K562 (cell line): ENCODE measurements around the gene PIEZO2. TPM values are rescaled to one million over a fixed set of nuclear protein-coding genes. Genes with fewer than 3 reads are reported as not detected.

Source experiments
- ATAC-seq: fragments of 200-7000 bp; cut with Tn5 transposase; 3 replicates; pipeline ENCODE4 v1.9.1; 2020; ENCODE audit warnings: moderate library complexity
- BruUV-seq: library from RNA; stranded (reverse); fragments of 400-500 nt; replicated peaks from 2 replicates; lab custom pipeline; 2021; lab: Mats Ljungman, UMichigan
- CTCF ChIA-PET: fragments of 300-600 bp; formaldehyde crosslinking; extraction: SDS; loops from one replicate; lab custom pipeline; 2021; ENCODE audit warnings: low intra/inter-chr PET ratio; lab: Yijun Ruan, JAX
- POLR2A ChIA-PET: fragments of 300-600, 350-650 bp; sonication (Branson Sonifier 250); formaldehyde crosslinking; extraction: SDS; loops from one replicate; lab custom pipeline; 2021; ENCODE audit warnings: antibody characterized with exemption, inconsistent platforms; lab: Yijun Ruan, JAX
- DNase-seq, 4 experiments: peaks; one replicate each; pipeline versions ENCODE4 v3.0.0 to v3.0.0-alpha.2; 2011 to 2018; ENCODE audit warnings: low spot score in 3 of 4, mixed read lengths in 3 of 4; ENCODE audit errors: extremely low read depth in 1 of 4
- FAIRE-seq: peaks from 2 replicates; lab custom pipeline; 2011; peaks lifted over from hg19 to GRCh38; lab: Jason Lieb, UNC
- H2AFZ ChIP-seq: 2 replicates; pipeline ENCODE4 v1.6.0; 2011; ENCODE audit warnings: low read depth, low read length, control low read depth, inconsistent platforms
- H3K27ac ChIP-seq: fragments of 200-600 bp; 3 replicates; pipeline ENCODE4 v1.8.0; 2011; ENCODE audit warnings: low read depth, mild to moderate bottlenecking, control low read depth, inconsistent platforms, low read length, moderate library complexity, mixed read lengths; ENCODE audit errors: extremely low read depth
- H3K27me3 ChIP-seq, 2 experiments: fragments of 300-600 bp in 1 of 2; 2 replicates in 1 of 2; 3 replicates in 1 of 2; pipeline versions ENCODE4 v1.6.0 to v1.8.0; 2011; ENCODE audit warnings: inconsistent platforms in 2 of 2, low read length in 2 of 2, mild to moderate bottlenecking in 1 of 2, mixed read lengths in 1 of 2, moderate library complexity in 1 of 2; ENCODE audit not compliant: control insufficient read depth in 2 of 2, insufficient read depth in 2 of 2
- H3K36me3 ChIP-seq: fragments of 300-600 bp; 3 replicates; pipeline ENCODE4 v1.8.0; 2011; ENCODE audit warnings: mild to moderate bottlenecking, low read length, inconsistent platforms; ENCODE audit not compliant: control insufficient read depth, insufficient read depth
- H3K4me1 ChIP-seq, 2 experiments: fragments of 200-600 bp in 1 of 2; replicated peaks in 1 of 2; 2 replicates in 1 of 2; 3 replicates in 1 of 2; pipeline versions ENCODE4 v1.5.1 to v1.8.0; 2011; ENCODE audit warnings: inconsistent platforms in 2 of 2, low read length in 2 of 2, mild to moderate bottlenecking in 1 of 2, mixed read lengths in 1 of 2, moderate library complexity in 1 of 2; ENCODE audit not compliant: control insufficient read depth in 2 of 2, insufficient read depth in 2 of 2
- H3K4me2 ChIP-seq: 2 replicates; pipeline ENCODE4 v1.6.1; 2011; ENCODE audit warnings: low read length, control low read depth, inconsistent platforms, mixed read lengths; ENCODE audit not compliant: insufficient read depth
- H3K4me3 ChIP-seq: fragments of 200-600 bp; sonication (generic), shearing (Covaris generic); 2 replicates; pipeline ENCODE4 v1.5.1; 2016; ENCODE audit warnings: control low read depth, inconsistent platforms
- H3K79me2 ChIP-seq: fragments of 200-600 bp; 3 replicates; pipeline ENCODE4 v1.8.0; 2011; ENCODE audit warnings: low read length, inconsistent platforms; ENCODE audit not compliant: control insufficient read depth, insufficient read depth
- H3K9ac ChIP-seq, 2 experiments: 2 replicates each; pipeline versions ENCODE4 v1.6.0 to v1.6.1; 2011; ENCODE audit warnings: low read depth in 2 of 2, low read length in 2 of 2, control low read depth in 1 of 2, inconsistent platforms in 1 of 2, mild to moderate bottlenecking in 1 of 2, mixed read lengths in 1 of 2; ENCODE audit not compliant: insufficient read depth in 1 of 2
- H3K9me1 ChIP-seq: one replicate; pipeline ENCODE4 v1.6.0; 2011; ENCODE audit warnings: inconsistent platforms, mild to moderate bottlenecking, low read length, moderate library complexity; ENCODE audit not compliant: control insufficient read depth, insufficient read depth
- H3K9me3 ChIP-seq: replicated peaks from 2 replicates; pipeline ENCODE4 v1.5.1; 2011; ENCODE audit warnings: low read depth, low read length, inconsistent platforms; ENCODE audit not compliant: control insufficient read depth, insufficient read depth
- H4K20me1 ChIP-seq: replicated peaks from 2 replicates; pipeline ENCODE4 v1.6.1; 2011; ENCODE audit warnings: low read length, inconsistent platforms, mixed read lengths; ENCODE audit not compliant: control insufficient read depth, insufficient read depth
- DNMT1 ChIP-seq: fragments of 450-650 bp; IDR thresholded peaks from 2 replicates; pipeline ENCODE4 v1.6.1; 2016; ENCODE audit warnings: antibody characterized with exemption, mild to moderate bottlenecking
- HMGN3 ChIP-seq: IDR thresholded peaks from 2 replicates; pipeline ENCODE4 v1.6.1; 2011; ENCODE audit warnings: borderline replicate concordance, low read depth, mild to moderate bottlenecking, mixed read lengths, low read length; ENCODE audit not compliant: insufficient read length; ENCODE audit errors: extremely low read depth
- KLF10 ChIP-seq: fragments of 250-450 bp; sonication (Bioruptor Pico); IDR thresholded peaks from 2 replicates; pipeline ENCODE4 v1.6.1; 2021; ENCODE audit warnings: matching md5 sums
- MAFG ChIP-seq: fragments of 450-650 bp; conservative IDR thresholded peaks from 2 replicates; pipeline ENCODE4 v1.6.1; 2016; ENCODE audit warnings: missing genetic modification characterization, missing compliant biosample characterization
- RUNX1 ChIP-seq: sonication (generic); IDR thresholded peaks from 2 replicates; pipeline ENCODE4 v1.6.1; 2016; ENCODE audit warnings: antibody characterized with exemption, low read depth
- TFE3 ChIP-seq: fragments of 450-650 bp; formaldehyde crosslinking; IDR thresholded peaks from 2 replicates; pipeline ENCODE4 v1.4.0; 2020; ENCODE audit warnings: mild to moderate bottlenecking, mixed read lengths
- ZNF316 ChIP-seq: fragments of 450-650 bp; IDR thresholded peaks from 2 replicates; pipeline ENCODE4 v1.6.1; 2016
- WGBS: fragments of 100-300 bp; shearing (Covaris generic); methylation state at CpG from one replicate; pipeline ENCODE4 v1.1.6; 2016; ENCODE audit warnings: low coverage, mixed read lengths; ENCODE audit not compliant: insufficient coverage; ENCODE audit errors: missing lambda C conversion rate; 5-methylcytosine and 5-hydroxymethylcytosine counted together
- in situ Hi-C: fragments of 300-500 bp; cut with MboI; formaldehyde crosslinking; loops from 4 replicates; pipeline ENCODE4 v1.15.0; 2018; ENCODE audit warnings: inconsistent platforms, mixed read lengths
- intact Hi-C: fragments of 100-400 bp; cut with micrococcal nuclease; formaldehyde crosslinking; loops from 2 replicates; pipeline ENCODE4 v1.14.2; 2022
- polyA plus RNA-seq, 8 experiments: library from polyadenylated mRNA; depleted of rRNA in 4 of 8; stranded (reverse) in 5 of 8; unstranded in 3 of 8; fragments of >200 nt; fragmentation: Nextera tagmentation in 2 of 8; fragmentation: Illumina TruSeq in 1 of 8; extraction: Ambion mirVana in 2 of 8; extraction: Trizol in 1 of 8; gene quantifications; 2 replicates each; pipeline versions ENCODE4 v1.2.1 to v1.2.3, GENCODE V29; 2011 to 2014; ENCODE audit warnings: inconsistent platforms in 1 of 8, missing spikeins in 1 of 8
- total RNA-seq, 7 experiments: library from RNA; depleted of rRNA in 6 of 7; stranded (reverse); fragments of >200 nt in 6 of 7; fragmentation: Illumina TruSeq in 2 of 7; extraction: Trizol in 2 of 7; gene quantifications; 2 replicates each; pipeline versions ENCODE4 v1.2.1 to v1.2.3, GENCODE V29; 2011 to 2021; ENCODE audit warnings: low replicate concordance in 1 of 7

PIEZO2 gene
- total and polyA plus RNA-seq, 9 of the 15 experiments (the other 6 are each of a cell fraction or from before 2014, with no cell fraction given): 0.54 to 4.1 (median 2.0) TPM

GRCh38 chr18:11033503-11033902, 115.9 kb downstream of the PIEZO2 start (continued):
- TF ChIP-seq TFE3 (CRISPR knock-in tag) (no peak), RUNX1 (no peak), KLF10 (no peak), DNMT1 (no peak)
- TF ChIP-seq, all 486 proteins: peak for 0

GRCh38 chr18:11031966-11032365, 117.4 kb downstream of the PIEZO2 start:
- Histone ChIP-seq H2AFZ (no peak overlapping the region), H3K27me3 (0 out of 5 replicates have a peak, but pooled peaks cover 0 to 2% of the 10 kb centered on the region in 2 experiments), H3K9me3 (no peaks in the 10 kb centered on the region), H3K4me2 (no peak overlapping the region), H4K20me1 (no peaks in the 10 kb centered on the region), H3K4me3 (no peak overlapping the region), H3K4me1 (no peaks in the 10 kb centered on the region), H3K36me3 (no peaks in the 10 kb centered on the region), H3K79me2 (no peaks in the 10 kb centered on the region), H3K27ac (no peak overlapping the region), H3K9me1 (no peaks in the 10 kb centered on the region), H3K9ac (no peak overlapping the region)
- intact Hi-C loops (no loop called here), in situ Hi-C loops (no loop called here)
- peak; percentile 18; the same call in 1 of the 2 replicates for TF ChIP-seq ZNF316
- TF ChIP-seq MAFG: 0 out of 2 replicates have a peak, but pooled peaks have one; percentile 17
- TF ChIP-seq HMGN3: no peak
- DNase-seq (no peak), FAIRE-seq (no peak), ATAC-seq (no peak)
- ChIA-PET CTCF (no interaction called here), POLR2A (no interaction called here)
- BruUV-seq: no TSS peak
- 4% methylated on average over 5 of the region's 5 CpGs for WGBS
